ENCODE results near the gene PNMT. TPM values are rescaled to one million over a fixed set of nuclear protein-coding genes. Genes with fewer than 3 reads are reported as not detected.

Gene PNMT
- polyA plus RNA-seq, 1 donor from 2014 or later = 1.5 TPM

DNA sequence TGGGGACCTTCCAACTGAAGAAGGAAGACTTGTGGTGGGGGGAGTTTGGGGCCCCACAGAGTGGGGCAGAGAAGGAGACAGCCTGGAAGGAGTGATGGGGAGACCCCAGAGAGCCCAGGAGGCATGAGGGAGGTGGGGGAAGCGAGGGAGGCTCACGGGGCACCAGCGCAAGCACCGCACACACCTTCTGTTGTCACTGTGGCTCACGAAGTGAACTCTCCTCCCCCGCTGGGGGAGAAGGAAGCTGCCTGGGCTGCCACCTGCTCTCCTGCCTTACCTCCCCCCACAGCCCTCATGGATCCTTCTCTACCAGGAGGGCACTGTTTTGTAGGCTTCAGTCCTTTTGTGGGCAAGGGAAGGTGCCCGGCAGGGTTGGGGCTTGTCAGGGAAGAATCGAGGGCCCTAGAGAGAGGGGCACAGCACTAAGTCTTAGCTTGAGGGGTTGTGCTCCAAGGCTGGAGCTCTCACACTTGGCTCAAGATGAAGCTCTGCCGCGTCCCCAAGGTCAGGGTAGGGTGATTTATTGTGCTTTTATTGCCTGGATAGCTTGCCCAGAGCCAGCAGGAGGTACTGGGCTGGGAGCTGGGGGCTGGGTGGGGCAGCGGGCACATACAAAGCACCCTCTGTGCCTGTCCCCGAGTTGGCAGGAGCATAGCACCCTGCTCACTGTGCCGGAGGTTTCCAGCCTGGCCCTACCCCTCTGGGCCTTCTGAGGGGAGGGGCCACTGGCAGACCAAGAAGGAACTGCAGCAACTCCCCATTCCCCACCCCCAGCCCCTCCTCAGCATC, 35.9 kb upstream of the PNMT start (continued):
- TF ChIP-seq EZH2 (IDR thresholded peaks at IDR 0.05; ENCODE audit: borderline replicate concordance, insufficient read depth, low read length, poor library complexity, severe bottlenecking) (no peak), RAD21 (conservative IDR thresholded peaks at IDR 0.05) (no peak), MXI1 (conservative IDR thresholded peaks at IDR 0.05; ENCODE audit: poor library complexity, severe bottlenecking) (no peak), POLR2AphosphoS5 (IDR thresholded peaks at IDR 0.05) (no peak), EP300 (conservative IDR thresholded peaks at IDR 0.05; ENCODE audit: poor library complexity, severe bottlenecking) (no peak)

DNA sequence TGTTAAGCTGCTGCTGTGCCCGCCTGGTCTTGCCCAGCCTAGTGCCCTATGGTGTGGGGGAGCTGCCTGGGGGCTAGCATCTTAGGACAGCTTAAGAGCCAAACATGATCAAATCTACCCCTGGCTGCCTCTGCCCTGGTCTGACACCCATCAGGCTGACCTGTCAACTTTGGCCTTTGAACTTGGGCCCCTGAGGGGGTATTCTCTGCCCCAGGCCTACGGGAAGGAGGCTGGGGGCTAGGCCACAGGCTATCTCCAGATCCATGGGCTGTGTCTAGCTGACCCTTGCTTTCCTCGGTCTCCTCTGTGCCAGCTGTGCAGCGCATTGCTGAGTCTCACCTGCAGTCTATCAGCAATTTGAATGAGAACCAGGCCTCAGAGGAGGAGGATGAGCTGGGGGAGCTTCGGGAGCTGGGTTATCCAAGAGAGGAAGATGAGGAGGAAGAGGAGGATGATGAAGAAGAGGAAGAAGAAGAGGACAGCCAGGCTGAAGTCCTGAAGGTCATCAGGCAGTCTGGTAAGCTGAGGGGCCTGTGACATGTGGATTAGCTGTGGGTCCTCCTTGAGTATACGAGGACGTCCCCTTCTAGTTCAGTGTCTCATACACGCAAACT, 34.6 kb upstream of the PNMT start:
- no peak for TF ChIP-seq POLR2AphosphoS5 (IDR thresholded peaks at IDR 0.05)
- TF ChIP-seq EZH2 (IDR thresholded peaks at IDR 0.05; ENCODE audit: borderline replicate concordance, insufficient read depth, low read length, poor library complexity, severe bottlenecking) = no peak
- no peak for TF ChIP-seq RAD21 (conservative IDR thresholded peaks at IDR 0.05)
- no peak for TF ChIP-seq SMC3 (conservative IDR thresholded peaks at IDR 0.05; ENCODE audit: poor library complexity)
- TF ChIP-seq TAF1 (IDR thresholded peaks at IDR 0.05; ENCODE audit: low read depth) = no peak
- TF ChIP-seq, protein P1, sequence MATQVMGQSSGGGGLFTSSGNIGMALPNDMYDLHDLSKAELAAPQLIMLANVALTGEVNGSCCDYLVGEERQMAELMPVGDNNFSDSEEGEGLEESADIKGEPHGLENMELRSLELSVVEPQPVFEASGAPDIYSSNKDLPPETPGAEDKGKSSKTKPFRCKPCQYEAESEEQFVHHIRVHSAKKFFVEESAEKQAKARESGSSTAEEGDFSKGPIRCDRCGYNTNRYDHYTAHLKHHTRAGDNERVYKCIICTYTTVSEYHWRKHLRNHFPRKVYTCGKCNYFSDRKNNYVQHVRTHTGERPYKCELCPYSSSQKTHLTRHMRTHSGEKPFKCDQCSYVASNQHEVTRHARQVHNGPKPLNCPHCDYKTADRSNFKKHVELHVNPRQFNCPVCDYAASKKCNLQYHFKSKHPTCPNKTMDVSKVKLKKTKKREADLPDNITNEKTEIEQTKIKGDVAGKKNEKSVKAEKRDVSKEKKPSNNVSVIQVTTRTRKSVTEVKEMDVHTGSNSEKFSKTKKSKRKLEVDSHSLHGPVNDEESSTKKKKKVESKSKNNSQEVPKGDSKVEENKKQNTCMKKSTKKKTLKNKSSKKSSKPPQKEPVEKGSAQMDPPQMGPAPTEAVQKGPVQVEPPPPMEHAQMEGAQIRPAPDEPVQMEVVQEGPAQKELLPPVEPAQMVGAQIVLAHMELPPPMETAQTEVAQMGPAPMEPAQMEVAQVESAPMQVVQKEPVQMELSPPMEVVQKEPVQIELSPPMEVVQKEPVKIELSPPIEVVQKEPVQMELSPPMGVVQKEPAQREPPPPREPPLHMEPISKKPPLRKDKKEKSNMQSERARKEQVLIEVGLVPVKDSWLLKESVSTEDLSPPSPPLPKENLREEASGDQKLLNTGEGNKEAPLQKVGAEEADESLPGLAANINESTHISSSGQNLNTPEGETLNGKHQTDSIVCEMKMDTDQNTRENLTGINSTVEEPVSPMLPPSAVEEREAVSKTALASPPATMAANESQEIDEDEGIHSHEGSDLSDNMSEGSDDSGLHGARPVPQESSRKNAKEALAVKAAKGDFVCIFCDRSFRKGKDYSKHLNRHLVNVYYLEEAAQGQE (IDR thresholded peaks at IDR 0.05; ENCODE audit: borderline replicate concordance) = no peak
- TF ChIP-seq CTCF (IDR thresholded peaks at IDR 0.05; ENCODE audit: poor library complexity, severe bottlenecking) = no peak
- no peak for TF ChIP-seq EP300 (conservative IDR thresholded peaks at IDR 0.05; ENCODE audit: poor library complexity, severe bottlenecking)
- no peak for TF ChIP-seq MXI1 (conservative IDR thresholded peaks at IDR 0.05; ENCODE audit: poor library complexity, severe bottlenecking)
- Histone ChIP-seq H3K9me3 (ENCODE audit: low read length) (no peaks in the 10 kb centered on the region), H3K27me3 (ENCODE audit: insufficient read depth, low read depth, low read length) (peaks cover 10% of the 10 kb centered on the region), H3K27ac (ENCODE audit: low read length) (no peak overlapping the region), H3K36me3 (ENCODE audit: insufficient read depth, low read length) (no peaks in the 10 kb centered on the region), H3K9ac (ENCODE audit: low read length) (no peak overlapping the region), H3F3A (ENCODE audit: insufficient read depth, low read length, poor library complexity, severe bottlenecking) (no peaks in the 10 kb centered on the region), H3K4me2 (ENCODE audit: low read length) (no peak overlapping the region), H3K9me2 (ENCODE audit: insufficient read depth, low read length) (no peaks in the 10 kb centered on the region), H2AFZ (ENCODE audit: low read depth, low read length) (no peak overlapping the region), H4K20me1 (ENCODE audit: insufficient read depth) (no peaks in the 10 kb centered on the region), H3K79me2 (replicated peaks; ENCODE audit: insufficient read depth, low read length) (peaks cover 12% of the 10 kb centered on the region), H3K4me3 (ENCODE audit: low read length) (no peak overlapping the region)

All from neural cell (in vitro differentiated cells).